HG03378 (cell line): ENCODE data around the gene NGDN.

Experiments
- ATAC-seq: cut with Tn5 transposase; IDR thresholded peaks from one replicate; pipeline ENCODE4 v1.9.1; 2021; ENCODE audit warnings: mild to moderate bottlenecking, moderate library complexity; ENCODE audit not compliant: unreplicated experiment

The NGDN gene

GRCh38 chr14:23520899-23521533, 51.5 kb downstream of the NGDN start:
- no peak for ATAC-seq

- no peak for ATAC-seq
Measured at GRCh38 chr14:23521785-23522640, 52.5 kb downstream of the NGDN start.

DNA sequence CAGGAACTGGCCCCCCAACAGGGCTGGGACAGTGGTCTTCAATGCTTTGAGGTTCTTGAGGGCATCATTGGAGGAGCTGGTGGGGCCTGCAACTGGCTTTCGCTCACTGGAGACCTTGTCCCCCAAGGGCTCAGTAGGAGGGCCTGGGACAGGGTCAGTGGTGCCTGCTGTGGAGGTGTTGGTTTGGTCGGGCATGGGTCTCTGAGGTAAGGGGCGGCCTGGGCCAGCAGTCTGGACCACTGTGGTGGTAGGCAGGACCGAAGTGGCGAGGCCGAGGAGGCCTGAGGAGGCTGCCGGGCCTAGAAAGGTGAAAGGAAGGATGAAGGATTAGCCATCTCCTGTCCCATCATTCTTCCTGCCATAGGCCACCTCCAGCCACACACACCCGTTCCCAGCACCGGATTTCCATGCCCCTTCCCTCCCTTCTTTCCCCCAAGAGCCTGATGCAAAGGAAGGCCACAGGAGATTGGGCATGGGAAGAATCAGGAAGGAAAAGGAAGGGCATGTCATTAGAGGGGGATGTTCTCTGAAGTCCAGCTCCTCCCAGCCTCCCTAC, 53.2 kb downstream of the NGDN start:
- ATAC-seq, result no peak

GRCh38 chr14:23523229-23524016, 53.9 kb downstream of the NGDN start:
- ATAC-seq, result no peak

DNA sequence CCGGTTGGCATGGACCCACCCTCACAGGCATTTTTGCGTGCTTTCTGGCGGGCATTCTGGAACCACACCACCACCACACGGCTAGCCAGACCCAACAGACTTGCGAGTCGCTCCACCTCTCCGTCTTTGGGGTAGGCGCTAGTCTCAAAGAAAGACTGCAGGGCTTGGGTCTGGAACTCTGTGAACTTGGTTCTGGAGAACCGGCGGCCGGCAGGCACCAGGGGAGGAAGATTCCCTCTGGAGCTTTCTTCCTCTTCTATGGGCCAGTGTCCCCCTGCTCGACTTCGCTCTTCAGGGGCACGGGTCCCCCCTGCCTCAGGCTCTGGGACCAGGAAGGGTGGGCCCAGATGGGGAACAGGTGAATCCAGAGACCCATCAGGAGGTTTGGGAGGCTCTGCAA, 55.5 kb downstream of the NGDN start:
- no peak for ATAC-seq

GRCh38 chr14:23525611-23526010, 56.1 kb downstream of the NGDN start:
- ATAC-seq, result no peak
